ENCODE results near the gene FUZ.

DNA sequence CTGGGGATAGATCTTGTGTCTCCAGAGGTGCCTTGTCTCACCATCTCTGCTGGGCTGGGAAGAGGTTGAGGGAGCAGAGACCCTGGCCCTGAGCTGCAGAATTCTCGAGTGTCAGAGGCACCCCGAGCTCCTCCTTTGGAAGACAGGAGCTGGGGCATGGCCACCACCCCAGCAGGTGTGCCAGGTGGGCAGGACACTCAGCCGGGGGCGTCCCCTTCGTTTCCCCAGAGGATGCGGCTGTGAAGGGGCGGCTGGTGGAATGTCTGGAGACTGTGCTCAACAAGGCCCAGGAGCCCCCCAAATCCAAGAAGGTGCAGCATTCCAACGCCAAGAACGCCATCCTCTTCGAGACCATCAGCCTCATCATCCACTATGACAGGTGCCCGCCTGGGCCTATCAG is 14.5 kb downstream of the FUZ start:
- TF ChIP-seq CTCF (IDR thresholded peaks at IDR 0.05; ENCODE audit: poor library complexity, severe bottlenecking) (no peak), RAD21 (conservative IDR thresholded peaks at IDR 0.05) (no peak), EP300 (conservative IDR thresholded peaks at IDR 0.05; ENCODE audit: poor library complexity, severe bottlenecking) (no peak), MXI1 (conservative IDR thresholded peaks at IDR 0.05; ENCODE audit: poor library complexity, severe bottlenecking) (no peak), POLR2AphosphoS5 (IDR thresholded peaks at IDR 0.05) (no peak), EZH2 (IDR thresholded peaks at IDR 0.05; ENCODE audit: borderline replicate concordance, insufficient read depth, low read length, poor library complexity, severe bottlenecking) (no peak)

All from neural cell (in vitro differentiated cells).